ENCODE results near the gene TFF3.

- TF ChIP-seq EZH2phosphoT487 (IDR thresholded peaks at IDR 0.05; ENCODE audit: borderline replicate concordance) = no peak
- TF ChIP-seq, protein P1, sequence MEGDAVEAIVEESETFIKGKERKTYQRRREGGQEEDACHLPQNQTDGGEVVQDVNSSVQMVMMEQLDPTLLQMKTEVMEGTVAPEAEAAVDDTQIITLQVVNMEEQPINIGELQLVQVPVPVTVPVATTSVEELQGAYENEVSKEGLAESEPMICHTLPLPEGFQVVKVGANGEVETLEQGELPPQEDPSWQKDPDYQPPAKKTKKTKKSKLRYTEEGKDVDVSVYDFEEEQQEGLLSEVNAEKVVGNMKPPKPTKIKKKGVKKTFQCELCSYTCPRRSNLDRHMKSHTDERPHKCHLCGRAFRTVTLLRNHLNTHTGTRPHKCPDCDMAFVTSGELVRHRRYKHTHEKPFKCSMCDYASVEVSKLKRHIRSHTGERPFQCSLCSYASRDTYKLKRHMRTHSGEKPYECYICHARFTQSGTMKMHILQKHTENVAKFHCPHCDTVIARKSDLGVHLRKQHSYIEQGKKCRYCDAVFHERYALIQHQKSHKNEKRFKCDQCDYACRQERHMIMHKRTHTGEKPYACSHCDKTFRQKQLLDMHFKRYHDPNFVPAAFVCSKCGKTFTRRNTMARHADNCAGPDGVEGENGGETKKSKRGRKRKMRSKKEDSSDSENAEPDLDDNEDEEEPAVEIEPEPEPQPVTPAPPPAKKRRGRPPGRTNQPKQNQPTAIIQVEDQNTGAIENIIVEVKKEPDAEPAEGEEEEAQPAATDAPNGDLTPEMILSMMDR (conservative IDR thresholded peaks at IDR 0.05; ENCODE audit: low read length) = no peak
Measured at GRCh38 chr21:42277593-42277992, 37.6 kb downstream of the TFF3 start.
